HG02571 (cell line): ENCODE results near the gene LTBP3.

Experiments used
- ATAC-seq: cut with Tn5 transposase; IDR thresholded peaks from one replicate; pipeline ENCODE4 v1.9.1; 2021; ENCODE audit warnings: mild to moderate bottlenecking, moderate library complexity; ENCODE audit not compliant: unreplicated experiment

The LTBP3 gene

GRCh38 chr11:65555693-65556231, 2.4 kb downstream of the LTBP3 start:
- no peak for ATAC-seq

GRCh38 chr11:65554842-65555430, 3.2 kb downstream of the LTBP3 start:
- ATAC-seq, result no peak

GRCh38 chr11:65554057-65554818, 3.9 kb downstream of the LTBP3 start:
- no peak for ATAC-seq

- no peak for ATAC-seq
Measured at GRCh38 chr11:65553301-65554001, 4.7 kb downstream of the LTBP3 start.

GRCh38 chr11:65552388-65552951, 5.7 kb downstream of the LTBP3 start:
- ATAC-seq, result no peak

- no peak for ATAC-seq
Measured at GRCh38 chr11:65551572-65552387, 6.4 kb downstream of the LTBP3 start.

GRCh38 chr11:65549096-65549495, 9.1 kb downstream of the LTBP3 start:
- no peak for ATAC-seq

- no peak for ATAC-seq
Measured at GRCh38 chr11:65548395-65548794, 9.8 kb downstream of the LTBP3 start.

- no peak for ATAC-seq
Measured at GRCh38 chr11:65547446-65548125, 10.6 kb downstream of the LTBP3 start.

- ATAC-seq, result peak; percentile 67
Measured at GRCh38 chr11:65546217-65546958, 11.8 kb downstream of the LTBP3 start.

GRCh38 chr11:65545853-65546216, 12.3 kb downstream of the LTBP3 start:
- no peak for ATAC-seq

- no peak for ATAC-seq
Measured at GRCh38 chr11:65542738-65543390, 15.3 kb downstream of the LTBP3 start.

GRCh38 chr11:65541093-65541982, 16.8 kb downstream of the LTBP3 start:
- no peak for ATAC-seq

- peak; percentile 57 for ATAC-seq
Measured at GRCh38 chr11:65540290-65541092, 17.7 kb downstream of the LTBP3 start.

GRCh38 chr11:65539744-65540289, 18.3 kb downstream of the LTBP3 start:
- peak; percentile 50 for ATAC-seq

GRCh38 chr11:65538915-65539743, 19.0 kb downstream of the LTBP3 start:
- no peak for ATAC-seq
